A549 (cell line): ENCODE data around the gene MTG2. TPM values are rescaled to one million over a fixed set of nuclear protein-coding genes. Genes with fewer than 3 reads are reported as not detected.
A peak's percentile ranks its signal among the peaks of the same experiment; 100 is the strongest.

Experiments used
- ATAC-seq, 2 experiments: fragments of 200-7000 bp in 1 of 2; fragments of >200 bp in 1 of 2; cut with Nextera tagmentation in 1 of 2; cut with Tn5 transposase in 1 of 2; 3 replicates each; pipeline versions ENCODE4 v1.8.0 to v1.9.1; 2018 to 2020; ENCODE audit warnings: mild to moderate bottlenecking in 1 of 2, moderate library complexity in 1 of 2
- CTCF ChIA-PET: fragments of 300-600 bp; sonication (Branson Sonifier 250); formaldehyde crosslinking; extraction: SDS; loops from one replicate; lab custom pipeline; 2021; ENCODE audit warnings: antibody characterized with exemption, inconsistent platforms; lab: Yijun Ruan, JAX
- POLR2A ChIA-PET: fragments of 350-600 bp; formaldehyde crosslinking; extraction: SDS; loops from one replicate; lab custom pipeline; 2021; ENCODE audit warnings: antibody characterized with exemption, inconsistent platforms; lab: Yijun Ruan, JAX
- DNase-seq, 2 experiments: peaks; one replicate each; pipeline versions ENCODE4 v3.0.0 to v3.0.0-alpha.2; 2011 to 2016; ENCODE audit warnings: low read depth in 1 of 2, low spot score in 1 of 2
- FAIRE-seq: peaks from 2 replicates; lab custom pipeline; 2011; peaks lifted over from hg19 to GRCh38; lab: Jason Lieb, UNC
- H3K27ac ChIP-seq, 2 experiments: fragments of >200 bp; sonication (Bioruptor Twin); formaldehyde crosslinking; 3 replicates each; pipeline ENCODE4 v1.5.1; 2016 to 2017
- H3K4me1 ChIP-seq: fragments of >200 bp; sonication (Bioruptor Twin); formaldehyde crosslinking; 3 replicates; pipeline ENCODE4 v1.6.1; 2016
- H3K4me2 ChIP-seq: fragments of >200 bp; sonication (Bioruptor Twin); formaldehyde crosslinking; 3 replicates; pipeline ENCODE4 v1.6.1; 2016
- H3K4me3 ChIP-seq: fragments of >200 bp; sonication (Bioruptor Twin); formaldehyde crosslinking; 3 replicates; pipeline ENCODE4 v1.5.1; 2016
- H3K9me3 ChIP-seq: fragments of >200 bp; sonication (Bioruptor Twin); formaldehyde crosslinking; 3 replicates; pipeline ENCODE4 v1.6.1; 2016
- ESRRA ChIP-seq: fragments of 150-350 bp; IDR thresholded peaks from 2 replicates; pipeline ENCODE4 v1.6.1; 2014; ENCODE audit warnings: mild to moderate bottlenecking, low read length, borderline replicate concordance
- HDAC2 ChIP-seq: fragments of 200-600 bp; sonication (generic); IDR thresholded peaks from 2 replicates; pipeline ENCODE4 v1.6.1; 2016
- JUN ChIP-seq, 2 experiments: fragments of >200 bp; sonication (Bioruptor Twin); formaldehyde crosslinking; IDR thresholded peaks; 2 replicates in 1 of 2; 3 replicates in 1 of 2; pipeline ENCODE4 v1.6.1; 2016 to 2017
- MAZ ChIP-seq: fragments of 150-350 bp; IDR thresholded peaks from 2 replicates; pipeline ENCODE4 v1.6.1; 2014; ENCODE audit warnings: antibody characterized with exemption, low read depth, low read length, borderline replicate concordance
- RFX5 ChIP-seq: fragments of 450-650 bp; IDR thresholded peaks from 2 replicates; pipeline ENCODE4 v1.7.1; 2014; ENCODE audit warnings: antibody characterized with exemption, mild to moderate bottlenecking, moderate library complexity
- ZC3H11A ChIP-seq: fragments of 450-650 bp; IDR thresholded peaks from 2 replicates; pipeline ENCODE4 v1.6.1; 2014; ENCODE audit warnings: antibody characterized with exemption, mild to moderate bottlenecking
- WGBS: methylation state at CpG from one replicate; pipeline ENCODE4 v1.1.6; 2017; ENCODE audit errors: missing lambda C conversion rate; 5-methylcytosine and 5-hydroxymethylcytosine counted together
- polyA plus RNA-seq, 4 experiments: library from polyadenylated mRNA; depleted of rRNA in 3 of 4; stranded (reverse); fragments of >200 nt; fragmentation: RNase III in 1 of 4; extraction: RNeasy Plus Mini Kit Qiagen cat#74134 plus additional on column Dnase treatment in 1 of 4; gene quantifications; 2 replicates in 3 of 4; 3 replicates in 1 of 4; pipeline ENCODE4 v1.2.3, GENCODE V29; 2011 to 2017
- TF ChIP-seq, protein P1 (sequence below): fragments of 200-600 bp; sonication (generic); IDR thresholded peaks from 2 replicates; pipeline ENCODE4 v1.6.1; 2016; ENCODE audit warnings: antibody characterized with exemption, mild to moderate bottlenecking, moderate library complexity
- TF ChIP-seq, protein P2 (sequence below): IDR thresholded peaks from 2 replicates; pipeline ENCODE4 v1.6.1; 2012

Gene MTG2
- polyA plus RNA-seq, 2 of the 4 experiments (the other 2 are of a cell fraction), result 21.9 to 28.7 TPM

DNA sequence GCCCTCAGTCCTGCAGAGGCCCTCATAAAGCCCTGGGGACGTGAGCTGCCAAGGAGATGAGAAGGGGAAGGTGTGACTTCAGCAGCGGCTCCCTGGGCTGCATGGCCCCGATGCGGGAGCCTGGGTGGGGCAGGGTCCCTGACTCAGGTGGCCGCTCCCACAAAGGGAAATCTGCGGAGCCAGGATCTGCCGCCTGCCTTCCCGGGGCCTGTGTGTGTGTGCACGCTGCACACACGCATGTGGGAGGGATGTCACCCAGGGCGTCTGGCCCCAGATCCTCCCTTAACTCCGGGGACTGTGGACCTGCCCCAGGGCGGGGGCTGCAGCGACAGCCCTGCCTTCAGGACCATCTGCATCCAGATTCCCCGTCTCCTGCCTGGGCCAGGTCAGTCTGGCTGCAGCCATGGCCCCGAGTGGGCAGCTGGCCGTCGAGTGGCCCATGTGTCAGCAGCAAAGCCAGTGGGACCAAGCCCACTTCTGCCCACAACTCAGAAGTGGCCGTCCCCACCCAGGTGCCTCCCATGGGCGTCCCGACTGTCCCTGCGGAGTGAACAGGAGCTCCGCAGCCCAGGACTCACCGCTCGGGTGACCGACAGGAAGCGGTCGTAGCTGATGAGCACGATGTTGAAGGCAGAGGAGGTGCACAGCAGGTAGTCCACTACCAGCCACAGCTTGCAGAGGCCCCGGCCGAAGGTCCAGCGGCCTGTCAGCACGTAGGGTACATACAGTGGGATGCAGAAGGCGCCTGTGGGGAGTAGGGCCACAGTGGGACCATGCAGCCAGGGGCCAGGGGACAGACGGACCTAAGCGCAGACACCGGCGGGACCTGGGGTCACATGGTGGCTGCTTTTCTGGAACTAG lies 35.3 kb downstream of the MTG2 start (continued):
- TF ChIP-seq, protein P1, sequence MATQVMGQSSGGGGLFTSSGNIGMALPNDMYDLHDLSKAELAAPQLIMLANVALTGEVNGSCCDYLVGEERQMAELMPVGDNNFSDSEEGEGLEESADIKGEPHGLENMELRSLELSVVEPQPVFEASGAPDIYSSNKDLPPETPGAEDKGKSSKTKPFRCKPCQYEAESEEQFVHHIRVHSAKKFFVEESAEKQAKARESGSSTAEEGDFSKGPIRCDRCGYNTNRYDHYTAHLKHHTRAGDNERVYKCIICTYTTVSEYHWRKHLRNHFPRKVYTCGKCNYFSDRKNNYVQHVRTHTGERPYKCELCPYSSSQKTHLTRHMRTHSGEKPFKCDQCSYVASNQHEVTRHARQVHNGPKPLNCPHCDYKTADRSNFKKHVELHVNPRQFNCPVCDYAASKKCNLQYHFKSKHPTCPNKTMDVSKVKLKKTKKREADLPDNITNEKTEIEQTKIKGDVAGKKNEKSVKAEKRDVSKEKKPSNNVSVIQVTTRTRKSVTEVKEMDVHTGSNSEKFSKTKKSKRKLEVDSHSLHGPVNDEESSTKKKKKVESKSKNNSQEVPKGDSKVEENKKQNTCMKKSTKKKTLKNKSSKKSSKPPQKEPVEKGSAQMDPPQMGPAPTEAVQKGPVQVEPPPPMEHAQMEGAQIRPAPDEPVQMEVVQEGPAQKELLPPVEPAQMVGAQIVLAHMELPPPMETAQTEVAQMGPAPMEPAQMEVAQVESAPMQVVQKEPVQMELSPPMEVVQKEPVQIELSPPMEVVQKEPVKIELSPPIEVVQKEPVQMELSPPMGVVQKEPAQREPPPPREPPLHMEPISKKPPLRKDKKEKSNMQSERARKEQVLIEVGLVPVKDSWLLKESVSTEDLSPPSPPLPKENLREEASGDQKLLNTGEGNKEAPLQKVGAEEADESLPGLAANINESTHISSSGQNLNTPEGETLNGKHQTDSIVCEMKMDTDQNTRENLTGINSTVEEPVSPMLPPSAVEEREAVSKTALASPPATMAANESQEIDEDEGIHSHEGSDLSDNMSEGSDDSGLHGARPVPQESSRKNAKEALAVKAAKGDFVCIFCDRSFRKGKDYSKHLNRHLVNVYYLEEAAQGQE, result no peak
- TF ChIP-seq ESRRA, result no peak

DNA sequence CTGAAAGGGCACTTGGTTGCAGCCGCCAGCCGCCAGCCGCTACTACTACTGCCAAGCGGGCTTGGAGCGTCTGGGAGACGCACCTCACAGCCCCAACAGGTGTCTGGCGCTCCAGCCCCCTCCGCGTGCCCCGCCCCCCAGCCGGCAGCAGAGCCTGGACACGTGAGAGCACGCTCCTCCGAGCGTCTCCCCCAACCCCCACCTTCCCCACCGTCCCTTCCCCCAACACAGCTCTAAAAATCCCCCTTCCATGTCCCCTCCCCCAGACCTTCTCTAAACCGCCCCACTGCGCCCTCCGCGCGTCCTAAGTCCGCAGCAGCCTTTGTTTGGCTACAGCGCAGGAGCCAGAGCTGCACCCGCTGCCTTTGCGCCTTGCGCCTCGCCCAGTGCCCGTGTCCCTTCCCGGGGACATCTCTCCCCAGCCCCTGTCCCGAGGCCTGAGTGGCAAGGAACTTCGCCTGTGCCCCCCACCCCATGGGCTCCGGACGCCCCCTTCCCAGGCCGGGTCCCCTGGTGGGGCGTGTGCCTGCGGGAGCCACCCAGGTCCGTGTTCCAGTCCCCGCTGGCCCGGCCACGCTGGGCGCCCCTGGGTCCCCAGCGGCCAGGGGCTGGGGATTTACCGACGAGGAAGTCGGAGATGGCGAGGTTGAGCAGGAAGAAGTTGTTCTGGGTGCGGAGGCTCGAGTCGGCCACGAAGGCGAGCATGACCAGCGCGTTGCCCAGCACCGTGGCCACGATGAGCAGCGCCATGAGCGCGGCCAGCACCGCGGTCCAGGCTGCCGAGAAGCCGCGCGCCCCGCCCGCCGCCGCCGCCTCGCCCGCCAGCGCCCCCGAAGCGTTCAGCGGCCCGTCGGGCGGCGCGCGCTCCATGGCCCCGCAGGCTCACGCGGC lies 36.5 kb downstream of the MTG2 start:
- POLR2A ChIA-PET, result no interaction called here

DNA sequence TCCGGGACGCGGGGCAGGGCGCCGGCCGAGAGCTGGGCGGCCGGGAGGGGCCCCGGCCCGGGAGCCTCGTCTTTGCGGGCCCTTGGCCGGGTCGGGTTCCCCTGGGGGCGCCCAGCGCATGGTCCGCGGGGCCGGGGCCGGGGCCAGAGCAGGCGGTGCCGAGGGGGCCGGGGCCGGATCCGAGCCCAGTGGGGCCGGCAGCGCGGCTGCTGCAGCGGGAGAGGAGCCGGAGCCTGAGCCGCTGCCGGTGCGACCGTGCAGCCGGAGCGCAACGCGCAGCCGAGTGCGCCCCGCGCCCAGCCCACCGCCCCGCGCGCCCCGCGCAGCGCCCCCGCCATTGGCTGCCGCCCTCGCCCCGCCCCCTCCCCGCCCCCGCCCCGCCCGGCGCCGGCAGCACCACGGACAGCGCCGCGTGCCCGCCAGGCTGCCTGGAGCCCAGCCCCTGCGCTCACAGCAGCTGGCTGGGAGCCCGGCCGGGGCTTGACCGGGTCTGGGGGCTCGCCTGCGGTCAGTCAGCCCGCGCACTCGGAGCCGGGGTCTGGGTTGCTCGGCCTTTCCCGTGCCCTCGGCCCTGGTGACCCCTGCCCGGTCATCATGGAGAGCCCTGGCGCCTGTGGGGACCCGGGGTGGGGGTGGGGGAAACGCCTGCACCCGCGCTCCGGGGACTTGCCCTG lies 37.3 kb downstream of the MTG2 start, which contains the start of gene HRH3:
TSS of gene HRH3 (minus strand) at position 287 of the 674 bp plus-strand sequence. CDS start 308 bp downstream, outside the sequence.
- Histone ChIP-seq H3K9me3 (no peaks in the 10 kb centered on the region), H3K4me2 (peak within 1 kb of the TSS; percentile 98), H3K4me1 (peaks cover 17% of the 10 kb centered on the region; the same call in 2 of the 3 replicates), H3K27ac (no peak within 1 kb of the TSS), H3K4me3 (peak within 1 kb of the TSS; percentile 50)
- no peak for FAIRE-seq
- peak; percentile 17 to 33; a peak in 4 of 6 replicates for ATAC-seq
- ChIA-PET CTCF (no interaction called here), POLR2A (no interaction called here)
- DNase-seq, result no peak
- TF ChIP-seq, protein P1, result peak; percentile 82
- no peak for TF ChIP-seq HDAC2
- whole genome bisulfite sequencing, result 10% methylated on average over 2 of the region's 84 CpGs

More for the DNA sequence above, 36.5 kb downstream of the MTG2 start:
- Histone ChIP-seq H3K4me2 (peak overlapping the region; percentile 98), H3K4me3 (peak overlapping the region; percentile 50), H3K9me3 (no peaks in the 10 kb centered on the region), H3K4me1 (peaks cover 17% of the 10 kb centered on the region; the same call in 2 of the 3 replicates), H3K27ac (no peak overlapping the region)
- WGBS, result 15% methylated on average over 14 of the region's 84 CpGs
- ATAC-seq (0 out of 6 replicates have a peak, but pooled peaks of 1 of the 2 experiments have one; percentile 1), DNase-seq (peak in 1 of 2 experiments; percentile 42), FAIRE-seq (no peak)
- TF ChIP-seq MAZ (no peak), ZC3H11A (no peak), RFX5 (no peak), JUN (IDR thresholded peaks at IDR 0.05) (no peak)
- TF ChIP-seq, protein P2, sequence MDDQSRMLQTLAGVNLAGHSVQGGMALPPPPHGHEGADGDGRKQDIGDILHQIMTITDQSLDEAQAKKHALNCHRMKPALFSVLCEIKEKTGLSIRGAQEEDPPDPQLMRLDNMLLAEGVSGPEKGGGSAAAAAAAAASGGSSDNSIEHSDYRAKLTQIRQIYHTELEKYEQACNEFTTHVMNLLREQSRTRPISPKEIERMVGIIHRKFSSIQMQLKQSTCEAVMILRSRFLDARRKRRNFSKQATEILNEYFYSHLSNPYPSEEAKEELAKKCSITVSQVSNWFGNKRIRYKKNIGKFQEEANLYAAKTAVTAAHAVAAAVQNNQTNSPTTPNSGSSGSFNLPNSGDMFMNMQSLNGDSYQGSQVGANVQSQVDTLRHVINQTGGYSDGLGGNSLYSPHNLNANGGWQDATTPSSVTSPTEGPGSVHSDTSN, result no peak
- CTCF ChIA-PET, result no interaction called here
